Caco-2 (cell line): Measurements from ENCODE around the gene NKX2-1. TPM values are rescaled to one million over a fixed set of nuclear protein-coding genes. Genes with fewer than 3 reads are reported as not detected.

Source experiments
- Bru-seq: library from RNA; stranded (reverse); fragments of 400-500 nt; gene quantifications from one replicate; lab custom pipeline; 2021; lab: Mats Ljungman, UMichigan
- BruChase-seq, 2 experiments: library from RNA; stranded (reverse); fragments of 400-500 nt; gene quantifications; one replicate each; lab custom pipeline; 2021; lab: Mats Ljungman, UMichigan
- BruUV-seq: library from RNA; stranded (reverse); fragments of 400-500 nt; replicated peaks from 2 replicates; lab custom pipeline; 2021; lab: Mats Ljungman, UMichigan
- CTCF ChIA-PET: fragments of 300-600 bp; sonication (Branson Sonifier 250); formaldehyde crosslinking; loops from one replicate; lab custom pipeline; 2022; ENCODE audit warnings: antibody characterized with exemption; lab: Charles Lee
- POLR2A ChIA-PET: fragments of 300-600 bp; sonication (Branson Sonifier 250); formaldehyde crosslinking; loops from one replicate; lab custom pipeline; 2022; ENCODE audit warnings: antibody characterized with exemption; lab: Charles Lee
- DNase-seq, 2 experiments: peaks; one replicate each; pipeline versions ENCODE4 v3.0.0 to v3.0.0-alpha.2; 2020 to 2022
- H3K27me3 ChIP-seq: replicated peaks from 2 replicates; pipeline ENCODE4 v1.6.0; 2011; ENCODE audit warnings: low read length; ENCODE audit not compliant: control insufficient read depth, insufficient read depth
- H3K36me3 ChIP-seq: 2 replicates; pipeline ENCODE4 v1.5.1; 2011; ENCODE audit warnings: low read length; ENCODE audit not compliant: control insufficient read depth, insufficient read depth
- H3K4me1 ChIP-seq: fragments of 250-450 bp; sonication (Bioruptor Pico); 2 replicates; pipeline ENCODE4 v1.5.1; 2020; ENCODE audit warnings: mild to moderate bottlenecking
- H3K4me3 ChIP-seq: 2 replicates; pipeline ENCODE4 v1.5.1; 2011; ENCODE audit warnings: low read depth, mild to moderate bottlenecking, control low read depth, low read length
- H3K9me3 ChIP-seq: fragments of 250-450 bp; sonication (Bioruptor Pico); 2 replicates; pipeline ENCODE4 v1.5.1; 2020; ENCODE audit warnings: mild to moderate bottlenecking, moderate library complexity
- H3K27ac Mint-ChIP-seq: one replicate; pipeline ENCODE4 v1.8.0; 2022; ENCODE audit warnings: mixed read lengths; ENCODE audit not compliant: unreplicated experiment
- H3K27me3 Mint-ChIP-seq: one replicate; pipeline ENCODE4 v1.8.0; 2022; ENCODE audit warnings: mixed read lengths; ENCODE audit not compliant: insufficient read depth, unreplicated experiment
- H3K36me3 Mint-ChIP-seq: one replicate; pipeline ENCODE4 v1.8.0; 2022; ENCODE audit warnings: mild to moderate bottlenecking, mixed read lengths; ENCODE audit not compliant: insufficient read depth, unreplicated experiment
- H3K4me1 Mint-ChIP-seq: one replicate; pipeline ENCODE4 v1.8.0; 2022; ENCODE audit warnings: low read depth, mixed read lengths; ENCODE audit not compliant: unreplicated experiment
- H3K4me3 Mint-ChIP-seq: one replicate; pipeline ENCODE4 v1.8.0; 2022; ENCODE audit warnings: mild to moderate bottlenecking, moderate library complexity, mixed read lengths; ENCODE audit not compliant: unreplicated experiment
- H3K9me3 Mint-ChIP-seq: one replicate; pipeline ENCODE4 v1.8.0; 2022; ENCODE audit warnings: mixed read lengths; ENCODE audit not compliant: unreplicated experiment
- intact Hi-C: fragments of 100-400 bp; cut with micrococcal nuclease; formaldehyde crosslinking; loops from one replicate; pipeline ENCODE4 v1.10.0; 2022; ENCODE audit not compliant: unreplicated experiment
- long read RNA-seq: library from polyadenylated mRNA; stranded (forward); transcript quantifications from one replicate; pipeline ENCODE4 v2.0.0, GENCODE V29; 2022
- total RNA-seq: library from RNA; stranded (reverse); gene quantifications from 2 replicates; pipeline ENCODE4 v1.2.3, GENCODE V29; 2022
- TF ChIP-seq, protein P1 (sequence below), 2 experiments: fragments of 200-600 bp in 1 of 2; IDR thresholded peaks; 1 replicate in 1 of 2; 2 replicates in 1 of 2; pipeline versions ENCODE4 v1.5.1 to v1.8.0; 2011 to 2022; ENCODE audit warnings: antibody characterized with exemption in 1 of 2, control low read depth in 1 of 2, inconsistent platforms in 1 of 2, low read depth in 1 of 2, low read length in 1 of 2, mild to moderate bottlenecking in 1 of 2, moderate library complexity in 1 of 2; ENCODE audit not compliant: insufficient read depth in 1 of 2, severe bottlenecking in 1 of 2, unreplicated experiment in 1 of 2

The NKX2-1 gene
- total RNA-seq (0.66 and 1.5 TPM in 2 replicates), Bru-seq, nascent RNA (percentile 23 among the genes with signal in this experiment), BruChase-seq, experiment 1, labeled RNA remaining after a 2-hour chase (percentile 33 among the genes with signal in this experiment), BruChase-seq, experiment 2, labeled RNA remaining after a 6-hour chase (percentile 29 among the genes with signal in this experiment)
- long read RNA-seq, partial matches to known transcripts = 0 of 4 reads
- long read RNA-seq, other reads (novel, unspliced or antisense) = 1 of 4 reads

DNA sequence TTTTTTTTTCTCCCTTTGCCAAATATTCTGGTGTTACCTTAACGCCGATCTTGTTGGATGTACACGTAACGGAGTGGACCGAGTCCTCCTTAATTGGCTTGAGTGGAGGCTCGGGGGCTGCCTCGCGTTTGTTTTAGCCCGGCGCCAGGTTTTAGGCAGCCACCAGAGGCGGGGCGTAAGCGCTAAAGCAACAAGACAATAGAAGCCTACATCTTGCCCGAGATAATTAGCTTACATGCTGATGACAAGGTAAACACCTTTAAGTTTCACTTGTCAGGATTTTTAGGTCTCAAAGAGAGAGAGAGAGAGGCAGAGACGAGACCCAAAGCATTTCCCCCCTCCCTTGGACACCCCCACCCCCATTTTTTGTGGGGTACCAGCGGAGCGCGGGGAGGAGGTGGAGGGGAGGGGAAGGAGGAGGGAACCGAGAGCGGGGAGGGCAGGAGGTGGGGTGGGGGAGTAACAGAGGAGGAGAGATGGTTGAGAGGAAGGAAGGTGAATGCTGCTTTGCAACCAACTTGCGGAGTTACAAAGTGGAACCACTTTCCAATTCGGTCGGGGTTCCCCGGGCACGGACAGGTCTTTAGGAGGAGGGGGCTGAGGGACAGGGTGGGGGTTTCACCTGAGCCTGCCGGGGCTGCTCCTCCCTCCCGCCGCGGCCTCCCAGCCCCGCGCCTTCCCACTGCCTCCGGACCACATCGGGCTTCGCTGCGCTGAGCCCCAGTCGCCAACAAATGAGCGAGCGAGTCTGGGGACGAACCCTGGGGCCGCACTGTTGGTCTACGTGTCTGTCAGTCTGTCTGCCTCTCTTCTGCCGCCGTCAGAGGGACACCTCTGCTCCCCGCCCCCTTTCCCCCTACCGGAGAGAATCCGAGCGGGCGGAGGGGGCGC lies at the start of gene NKX2-1:
Gene NKX2-1, minus strand, starts transcription at position 802 of the 891 bp plus-strand sequence. Its CDS starts 103 bp downstream, at position 699.
- Histone ChIP-seq H3K9me3 (no peaks in the 10 kb centered on the region), H3K27me3 (no peaks in the 10 kb centered on the region; the same call in 1 of the 2 replicates), H3K36me3 (no peaks in the 10 kb centered on the region), H3K4me3 (peak within 1 kb of the TSS; percentile 41), H3K4me1 (no peaks in the 10 kb centered on the region; the same call in 1 of the 2 replicates)
- Mint-ChIP-seq H3K36me3 (no peaks in the 10 kb centered on the region), H3K27me3 (peaks cover 5% of the 10 kb centered on the region), H3K4me1 (no peaks in the 10 kb centered on the region), H3K9me3 (no peaks in the 10 kb centered on the region), H3K4me3 (peak within 1 kb of the TSS; percentile 76), H3K27ac (no peak within 1 kb of the TSS)
- no TSS peak for BruUV-seq
- intact Hi-C loops = loop anchor here (10.0 kb wide), 2 partner anchors 315 to 415 kb away; no protein-coding TSS in a partner anchor
- ChIA-PET POLR2A (interaction anchor here (0.5 kb wide), 1 partner anchor 212 kb away, joined by 4 read pairs; no protein-coding TSS in a partner anchor), CTCF (interaction anchor here (0.6 to 1.3 kb wide), 3 partner anchors 23 to 85 kb away, joined by 3 to 5 read pairs (median 4); no protein-coding TSS in a partner anchor)
- peak; percentile 32 to 62 for DNase-seq
- TF ChIP-seq, protein P1, sequence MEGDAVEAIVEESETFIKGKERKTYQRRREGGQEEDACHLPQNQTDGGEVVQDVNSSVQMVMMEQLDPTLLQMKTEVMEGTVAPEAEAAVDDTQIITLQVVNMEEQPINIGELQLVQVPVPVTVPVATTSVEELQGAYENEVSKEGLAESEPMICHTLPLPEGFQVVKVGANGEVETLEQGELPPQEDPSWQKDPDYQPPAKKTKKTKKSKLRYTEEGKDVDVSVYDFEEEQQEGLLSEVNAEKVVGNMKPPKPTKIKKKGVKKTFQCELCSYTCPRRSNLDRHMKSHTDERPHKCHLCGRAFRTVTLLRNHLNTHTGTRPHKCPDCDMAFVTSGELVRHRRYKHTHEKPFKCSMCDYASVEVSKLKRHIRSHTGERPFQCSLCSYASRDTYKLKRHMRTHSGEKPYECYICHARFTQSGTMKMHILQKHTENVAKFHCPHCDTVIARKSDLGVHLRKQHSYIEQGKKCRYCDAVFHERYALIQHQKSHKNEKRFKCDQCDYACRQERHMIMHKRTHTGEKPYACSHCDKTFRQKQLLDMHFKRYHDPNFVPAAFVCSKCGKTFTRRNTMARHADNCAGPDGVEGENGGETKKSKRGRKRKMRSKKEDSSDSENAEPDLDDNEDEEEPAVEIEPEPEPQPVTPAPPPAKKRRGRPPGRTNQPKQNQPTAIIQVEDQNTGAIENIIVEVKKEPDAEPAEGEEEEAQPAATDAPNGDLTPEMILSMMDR (IDR thresholded peaks at IDR 0.05; ENCODE audit: insufficient read depth in 1 of 2, low read depth in 1 of 2, low read length in 1 of 2, severe bottlenecking in 1 of 2, unreplicated experiment in 1 of 2) = peak in 1 of 2 experiments; percentile 24

DNA sequence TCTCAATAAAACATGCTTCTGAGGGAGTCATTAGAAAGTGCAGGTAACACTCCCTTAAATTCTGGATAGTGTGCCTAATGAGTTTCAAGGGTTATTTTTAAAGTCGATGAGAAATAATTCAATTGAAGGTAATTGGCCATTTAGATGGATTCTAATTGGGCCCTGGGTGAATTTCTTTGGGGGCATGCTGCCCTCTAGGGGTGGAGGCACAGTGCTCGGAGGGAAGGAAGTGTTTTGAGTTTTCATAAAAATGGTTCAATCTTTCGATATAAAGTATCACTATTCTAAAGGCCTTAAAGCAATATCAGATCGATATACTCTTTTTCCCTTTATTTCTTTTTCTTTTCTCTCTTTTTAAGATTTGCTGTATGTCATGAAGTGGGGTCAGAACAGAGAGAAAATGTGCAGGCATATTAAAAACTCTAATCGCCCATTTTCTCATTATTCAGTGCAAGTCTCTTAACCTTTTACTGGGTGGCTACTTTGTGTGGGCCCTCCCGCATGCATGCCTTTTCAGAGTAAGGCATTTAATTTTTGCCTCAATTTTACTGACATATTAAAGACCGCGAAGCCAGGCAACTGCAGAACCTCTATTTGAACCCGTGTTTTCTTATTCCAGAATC lies 36.9 kb upstream of the NKX2-1 start:
- CTCF ChIA-PET = no interaction called here
- Histone ChIP-seq H3K36me3 (no peaks in the 10 kb centered on the region), H3K27me3 (no peaks in the 10 kb centered on the region; the same call in 1 of the 2 replicates), H3K4me1 (no peaks in the 10 kb centered on the region), H3K4me3 (no peak overlapping the region), H3K9me3 (no peaks in the 10 kb centered on the region)
- Mint-ChIP-seq H3K4me3 (no peak overlapping the region), H3K27ac (no peak overlapping the region), H3K9me3 (no peaks in the 10 kb centered on the region), H3K27me3 (peaks cover 3% of the 10 kb centered on the region), H3K4me1 (no peaks in the 10 kb centered on the region), H3K36me3 (no peaks in the 10 kb centered on the region)
- no TSS peak for BruUV-seq
- TF ChIP-seq, protein P1 (IDR thresholded peaks at IDR 0.05; ENCODE audit: insufficient read depth in 1 of 2, low read depth in 1 of 2, low read length in 1 of 2, severe bottlenecking in 1 of 2, unreplicated experiment in 1 of 2) = peak; percentile 76 to 86
- intact Hi-C loops = loop anchor here (1.0 to 10.0 kb wide), 3 partner anchors 452 to 594 kb away; no protein-coding TSS in a partner anchor
- POLR2A ChIA-PET = no interaction called here
- DNase-seq = peak in 1 of 2 experiments; percentile 53
